SK-N-SH (cell line): ENCODE measurements around the gene KIRREL1. TPM values are rescaled to one million over a fixed set of nuclear protein-coding genes. Genes with fewer than 3 reads are reported as not detected.

Experiments used
- CTCF ChIA-PET: fragments of 300-600, 350-600 bp; formaldehyde crosslinking; extraction: SDS; loops from one replicate; lab custom pipeline; 2021; lab: Yijun Ruan, JAX
- POLR2A ChIA-PET: fragments of 350-600 bp; sonication (Branson Sonifier 250); formaldehyde crosslinking; extraction: SDS; loops from one replicate; lab custom pipeline; 2020; ENCODE audit warnings: antibody characterized with exemption, inconsistent platforms; lab: Yijun Ruan, JAX
- DNase-seq: peaks from one replicate; pipeline ENCODE4 v3.0.0; 2012
- H2AFZ ChIP-seq: fragments of 200-600 bp; sonication (generic); 2 replicates; pipeline ENCODE4 v1.8.1; 2016; ENCODE audit warnings: antibody characterized with exemption, mild to moderate bottlenecking, low read depth
- H3F3A ChIP-seq: fragments of 200-600 bp; sonication (generic); replicated peaks from 2 replicates; pipeline ENCODE3; 2016; ENCODE audit warnings: antibody characterized with exemption, mild to moderate bottlenecking; ENCODE audit not compliant: insufficient read depth
- H3K27ac ChIP-seq, 2 experiments: fragments of 200-500 bp in 1 of 2; fragments of 200-600 bp in 1 of 2; sonication (Bioruptor generic) in 1 of 2; sonication (generic), shearing (Covaris generic) in 1 of 2; 2 replicates each; pipeline versions ENCODE4 v1.5.1 to v1.6.1; 2014 to 2016; ENCODE audit warnings: low read depth in 2 of 2, inconsistent platforms in 1 of 2, low read length in 1 of 2, mild to moderate bottlenecking in 1 of 2, mixed read lengths in 1 of 2
- H3K27me3 ChIP-seq: fragments of 200-600 bp; sonication (generic), shearing (Covaris generic); 2 replicates; pipeline ENCODE4 v1.6.1; 2016; ENCODE audit warnings: mixed run types; ENCODE audit not compliant: insufficient read depth
- H3K36me3 ChIP-seq, 2 experiments: fragments of 200-500 bp in 1 of 2; fragments of 200-600 bp in 1 of 2; sonication (Bioruptor generic) in 1 of 2; sonication (generic) in 1 of 2; replicated peaks in 1 of 2; 2 replicates each; pipeline versions ENCODE3 to v1.5.1; 2014 to 2016; ENCODE audit warnings: low read length in 1 of 2, mild to moderate bottlenecking in 1 of 2; ENCODE audit not compliant: insufficient read depth in 2 of 2, control insufficient read depth in 1 of 2
- H3K4me1 ChIP-seq, 2 experiments: fragments of 200-500 bp in 1 of 2; fragments of 200-600 bp in 1 of 2; sonication (Bioruptor generic) in 1 of 2; sonication (generic), shearing (Covaris generic) in 1 of 2; 2 replicates each; pipeline versions ENCODE4 v1.5.1 to v1.6.1; 2014 to 2016; ENCODE audit warnings: low read depth in 1 of 2, low read length in 1 of 2, mixed run types in 1 of 2; ENCODE audit not compliant: insufficient read depth in 2 of 2, control insufficient read depth in 1 of 2
- H3K4me2 ChIP-seq: fragments of 200-600 bp; sonication (generic), shearing (Covaris generic); 2 replicates; pipeline ENCODE4 v1.6.1; 2017; ENCODE audit warnings: mixed run types
- H3K4me3 ChIP-seq, 2 experiments: fragments of 200-500 bp in 1 of 2; fragments of 200-600 bp in 1 of 2; sonication (Bioruptor generic) in 1 of 2; sonication (generic), shearing (Covaris generic) in 1 of 2; 2 replicates each; pipeline versions ENCODE4 v1.5.1 to v1.8.1; 2014 to 2016; ENCODE audit warnings: low read depth in 2 of 2, inconsistent platforms in 1 of 2, low read length in 1 of 2, mild to moderate bottlenecking in 1 of 2, mixed read lengths in 1 of 2, moderate library complexity in 1 of 2
- H3K79me2 ChIP-seq: fragments of 200-600 bp; sonication (generic); 2 replicates; pipeline ENCODE4 v1.8.1; 2017; ENCODE audit warnings: mild to moderate bottlenecking; ENCODE audit not compliant: insufficient read depth
- H3K9ac ChIP-seq: fragments of 200-600 bp; sonication (generic); 2 replicates; pipeline ENCODE4 v1.6.1; 2017; ENCODE audit warnings: mixed run types
- H3K9me2 ChIP-seq: fragments of 200-600 bp; sonication (generic); 2 replicates; pipeline ENCODE4 v1.6.1; 2017; ENCODE audit warnings: mixed run types
- H3K9me3 ChIP-seq: fragments of 200-600 bp; sonication (generic); 2 replicates; pipeline ENCODE4 v1.6.1; 2017; ENCODE audit warnings: mixed run types, mild to moderate bottlenecking, moderate library complexity
- H4K20me1 ChIP-seq: fragments of 200-600 bp; sonication (generic); 2 replicates; pipeline ENCODE4 v1.6.1; 2017; ENCODE audit warnings: mild to moderate bottlenecking, mixed run types; ENCODE audit not compliant: insufficient read depth
- CHD2 ChIP-seq: fragments of 150-350 bp; IDR thresholded peaks from 2 replicates; pipeline ENCODE4 v1.6.1; 2018; ENCODE audit warnings: low read length; ENCODE audit not compliant: partially characterized antibody
- ELF1 ChIP-seq: IDR thresholded peaks from 2 replicates; pipeline ENCODE4 v1.4.0; 2012
- EP300 ChIP-seq, 2 experiments: IDR thresholded peaks; 2 replicates each; pipeline versions ENCODE4 v1.4.0 to v1.6.1; 2012; ENCODE audit warnings: borderline replicate concordance in 1 of 2, low read depth in 1 of 2, low read length in 1 of 2
- EZH2phosphoT487 ChIP-seq: fragments of 200-600 bp; sonication (generic); IDR thresholded peaks from 2 replicates; pipeline ENCODE4 v1.6.1; 2017; ENCODE audit warnings: low read depth, mixed run types, mild to moderate bottlenecking, antibody characterized with exemption, moderate library complexity, borderline replicate concordance
- FOSL2 ChIP-seq: IDR thresholded peaks from 2 replicates; pipeline ENCODE4 v1.4.0; 2012; ENCODE audit warnings: low read depth, mild to moderate bottlenecking, moderate library complexity, borderline replicate concordance
- FOXJ3 ChIP-seq: sonication (generic); formaldehyde crosslinking; IDR thresholded peaks from 2 replicates; pipeline ENCODE4 v1.5.1; 2020; ENCODE audit warnings: mild to moderate bottlenecking, missing genetic modification reagents
- GABPA ChIP-seq: IDR thresholded peaks from 2 replicates; pipeline ENCODE4 v1.4.0; 2012; ENCODE audit warnings: low read depth, mild to moderate bottlenecking
- MEF2A ChIP-seq: IDR thresholded peaks from 2 replicates; pipeline ENCODE4 v1.4.0; 2012; ENCODE audit warnings: low read depth, borderline replicate concordance
- MXI1 ChIP-seq: IDR thresholded peaks from 2 replicates; pipeline ENCODE4 v1.6.1; 2012; ENCODE audit warnings: mild to moderate bottlenecking, low read depth, low read length, improper control_type of control experiment
- NFIC ChIP-seq: IDR thresholded peaks from 2 replicates; pipeline ENCODE4 v1.4.0; 2012; ENCODE audit warnings: borderline replicate concordance
- NRF1 ChIP-seq: IDR thresholded peaks from 2 replicates; pipeline ENCODE4 v1.6.1; 2012; ENCODE audit warnings: low read depth, mild to moderate bottlenecking, low read length
- POLR2AphosphoS5 ChIP-seq: IDR thresholded peaks from 2 replicates; pipeline ENCODE4 v1.6.1; 2012; ENCODE audit warnings: low read depth, low read length
- RAD21 ChIP-seq: IDR thresholded peaks from 2 replicates; pipeline ENCODE4 v1.6.1; 2012; ENCODE audit warnings: mild to moderate bottlenecking, low read length
- RFX5 ChIP-seq: IDR thresholded peaks from 2 replicates; pipeline ENCODE4 v1.6.1; 2012; ENCODE audit warnings: mild to moderate bottlenecking, improper control_type of control experiment, low read length
- RXRA ChIP-seq: IDR thresholded peaks from 2 replicates; pipeline ENCODE4 v1.4.0; 2012; ENCODE audit warnings: low read depth, mild to moderate bottlenecking, borderline replicate concordance
- SIN3A ChIP-seq: IDR thresholded peaks from 2 replicates; pipeline ENCODE4 v1.6.1; 2012; ENCODE audit warnings: low read depth, mild to moderate bottlenecking, low read length, moderate library complexity, borderline replicate concordance
- SMC3 ChIP-seq: IDR thresholded peaks from 2 replicates; pipeline ENCODE4 v1.6.1; 2012; ENCODE audit warnings: low read depth, low read length, improper control_type of control experiment
- TAF1 ChIP-seq: IDR thresholded peaks from 2 replicates; pipeline ENCODE4 v1.6.1; 2012; ENCODE audit warnings: low read depth, mild to moderate bottlenecking, low read length, moderate library complexity, borderline replicate concordance
- YY1 ChIP-seq: IDR thresholded peaks from 2 replicates; pipeline ENCODE4 v1.4.0; 2012; ENCODE audit warnings: low read depth, mild to moderate bottlenecking
- WGBS: methylation state at CpG from one replicate; pipeline ENCODE4 v1.1.6; 2017; ENCODE audit warnings: low lambda C conversion rate; 5-methylcytosine and 5-hydroxymethylcytosine counted together
- polyA plus RNA-seq, 3 experiments: library from polyadenylated mRNA; depleted of rRNA; stranded (reverse); fragments of >200 nt; gene quantifications; 2 replicates each; pipeline ENCODE4 v1.2.3, GENCODE V29; 2012
- TF ChIP-seq, protein P1 (sequence below): IDR thresholded peaks from 2 replicates; pipeline ENCODE4 v1.4.0; 2012; ENCODE audit warnings: low read depth
- TF ChIP-seq, protein P2 (sequence below): fragments of 150-350 bp; IDR thresholded peaks from 2 replicates; pipeline ENCODE4 v1.6.1; 2017; ENCODE audit warnings: antibody characterized with exemption, low read length, low read depth, borderline replicate concordance
- TF ChIP-seq, protein P3 (sequence below): IDR thresholded peaks from 2 replicates; pipeline ENCODE4 v1.4.0; 2012; ENCODE audit warnings: low read depth, borderline replicate concordance
- TF ChIP-seq, protein P4 (sequence below): IDR thresholded peaks from 2 replicates; pipeline ENCODE4 v1.4.0; 2012; ENCODE audit warnings: low read depth, borderline replicate concordance

Gene KIRREL1
- polyA plus RNA-seq, 1 of the 3 experiments (the other 2 are of a cell fraction) = 47.8 TPM

DNA sequence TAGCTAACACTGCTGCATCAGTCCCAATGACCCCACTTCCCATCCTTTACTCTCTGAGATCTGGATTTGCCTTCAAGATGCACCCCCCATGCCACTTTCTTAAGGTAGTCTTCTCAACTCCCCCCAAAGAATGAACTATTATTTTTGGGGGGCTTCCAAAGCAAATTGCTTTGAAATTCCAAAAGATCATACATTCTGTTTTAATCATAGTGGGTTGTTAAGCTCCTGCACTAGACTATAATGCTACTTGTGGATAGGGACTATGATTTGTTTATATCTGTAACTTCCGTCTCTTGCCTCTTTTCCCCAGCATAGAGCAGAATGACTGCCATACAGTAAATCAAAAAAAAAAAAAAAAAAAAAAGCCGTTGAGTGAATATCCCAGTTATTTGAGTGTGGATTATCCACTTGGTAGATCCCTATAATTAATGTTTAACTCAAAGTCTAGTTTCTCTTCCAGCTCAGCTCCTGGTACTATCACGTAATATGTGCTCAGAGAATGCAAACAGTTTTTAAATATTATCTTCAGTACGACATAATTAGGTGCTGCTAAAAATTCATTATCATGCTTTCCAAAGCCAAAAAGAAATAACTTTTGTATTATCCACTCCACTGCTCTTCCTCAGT is 26.9 kb downstream of the KIRREL1 start:
- no peak for TF ChIP-seq FOSL2
- no peak for TF ChIP-seq MXI1
- TF ChIP-seq POLR2AphosphoS5 = no peak
- TF ChIP-seq, protein P1, sequence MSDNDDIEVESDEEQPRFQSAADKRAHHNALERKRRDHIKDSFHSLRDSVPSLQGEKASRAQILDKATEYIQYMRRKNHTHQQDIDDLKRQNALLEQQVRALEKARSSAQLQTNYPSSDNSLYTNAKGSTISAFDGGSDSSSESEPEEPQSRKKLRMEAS = no peak
- no peak for TF ChIP-seq EZH2phosphoT487
- no peak for TF ChIP-seq EP300 (IDR thresholded peaks at IDR 0.05; ENCODE audit: borderline replicate concordance in 1 of 2, low read depth in 1 of 2, low read length in 1 of 2)
- no peak for TF ChIP-seq SIN3A
- TF ChIP-seq RAD21 = no peak
- TF ChIP-seq RXRA = no peak
- TF ChIP-seq NRF1 = no peak
- TF ChIP-seq ELF1 = no peak
- TF ChIP-seq, protein P2, sequence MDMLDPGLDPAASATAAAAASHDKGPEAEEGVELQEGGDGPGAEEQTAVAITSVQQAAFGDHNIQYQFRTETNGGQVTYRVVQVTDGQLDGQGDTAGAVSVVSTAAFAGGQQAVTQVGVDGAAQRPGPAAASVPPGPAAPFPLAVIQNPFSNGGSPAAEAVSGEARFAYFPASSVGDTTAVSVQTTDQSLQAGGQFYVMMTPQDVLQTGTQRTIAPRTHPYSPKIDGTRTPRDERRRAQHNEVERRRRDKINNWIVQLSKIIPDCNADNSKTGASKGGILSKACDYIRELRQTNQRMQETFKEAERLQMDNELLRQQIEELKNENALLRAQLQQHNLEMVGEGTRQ = no peak
- Histone ChIP-seq H2AFZ (no peak overlapping the region), H3K4me3 (peak overlapping the region; percentile 12 to 38; a peak in 3 of 4 replicates), H3F3A (peaks cover 39% of the 10 kb centered on the region), H4K20me1 (no peaks in the 10 kb centered on the region), H3K79me2 (peaks cover 90% of the 10 kb centered on the region), H3K9me3 (no peaks in the 10 kb centered on the region), H3K9ac (peak overlapping the region; percentile 73), H3K27ac (peak overlapping the region; percentile 99 to 100), H3K27me3 (no peaks in the 10 kb centered on the region), H3K4me2 (peak overlapping the region; percentile 75), H3K36me3 (peaks cover 0 to 4% of the 10 kb centered on the region in 2 experiments), H3K9me2 (no peaks in the 10 kb centered on the region), H3K4me1 (peaks cover 35 to 90% of the 10 kb centered on the region in 2 experiments)
- ChIA-PET POLR2A (no interaction called here), CTCF (no interaction called here)
- WGBS = 44% methylated on average over 4 of the region's 4 CpGs
- no peak for DNase-seq

DNA sequence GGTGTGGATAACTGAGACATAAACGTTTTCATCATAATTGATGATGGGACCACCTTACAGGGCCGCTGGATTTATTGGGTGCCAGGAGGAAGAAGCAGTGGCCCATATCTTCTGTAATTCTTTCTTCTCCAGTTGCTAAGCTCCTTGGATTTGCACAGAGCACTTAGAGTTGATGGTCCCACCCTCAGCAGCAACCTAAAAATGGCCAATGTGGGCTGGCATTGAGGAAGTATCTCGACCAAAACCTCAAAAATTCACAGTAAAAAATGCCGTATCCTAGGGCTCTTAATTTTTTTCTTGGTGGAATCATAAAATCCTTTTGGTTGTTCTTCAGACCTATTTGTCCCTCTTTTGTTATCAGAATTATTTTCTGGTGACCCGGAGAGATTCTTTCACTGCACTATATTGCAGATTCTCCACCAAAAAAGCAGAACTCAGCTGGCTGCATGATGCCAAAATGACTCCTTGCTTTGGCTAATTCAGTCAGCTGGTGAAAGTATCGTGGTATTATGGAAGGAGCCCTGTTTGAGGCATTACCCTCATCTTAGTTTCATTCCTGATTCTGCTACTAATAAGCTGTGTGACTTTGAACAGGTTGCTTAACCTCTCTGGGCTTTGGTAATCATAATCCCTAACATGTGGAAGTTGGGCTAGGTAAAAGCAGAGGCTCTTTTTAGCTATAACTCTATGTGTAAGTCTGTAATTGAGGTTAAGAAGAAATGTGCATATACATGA is 27.6 kb downstream of the KIRREL1 start:
- Histone ChIP-seq H3K36me3 (no peaks in the 10 kb centered on the region), H3K9ac (peak overlapping the region; percentile 73; the same call in 1 of the 2 replicates), H2AFZ (no peak overlapping the region), H3K4me1 (peaks cover 35 to 88% of the 10 kb centered on the region in 2 experiments), H3K27me3 (no peaks in the 10 kb centered on the region), H3K9me3 (no peaks in the 10 kb centered on the region), H4K20me1 (no peaks in the 10 kb centered on the region), H3K4me2 (peak overlapping the region; percentile 75), H3K9me2 (no peaks in the 10 kb centered on the region), H3K79me2 (peaks cover 90% of the 10 kb centered on the region), H3F3A (peaks cover 39% of the 10 kb centered on the region), H3K27ac (peak overlapping the region; percentile 99 to 100), H3K4me3 (no peak overlapping the region)
- DNase-seq = no peak
- POLR2A ChIA-PET = no interaction called here
- 20% methylated on average over 6 of the region's 6 CpGs for WGBS
- CTCF ChIA-PET = interaction anchor here (1.5 kb wide), 2 partner anchors 9 to 29 kb away, joined by 3 read pairs; no protein-coding TSS in a partner anchor
- no peak for TF ChIP-seq FOXJ3 (CRISPR knock-in tag)
- TF ChIP-seq SMC3 = no peak
- no peak for TF ChIP-seq RFX5
- TF ChIP-seq RXRA = no peak
- TF ChIP-seq, protein P3, sequence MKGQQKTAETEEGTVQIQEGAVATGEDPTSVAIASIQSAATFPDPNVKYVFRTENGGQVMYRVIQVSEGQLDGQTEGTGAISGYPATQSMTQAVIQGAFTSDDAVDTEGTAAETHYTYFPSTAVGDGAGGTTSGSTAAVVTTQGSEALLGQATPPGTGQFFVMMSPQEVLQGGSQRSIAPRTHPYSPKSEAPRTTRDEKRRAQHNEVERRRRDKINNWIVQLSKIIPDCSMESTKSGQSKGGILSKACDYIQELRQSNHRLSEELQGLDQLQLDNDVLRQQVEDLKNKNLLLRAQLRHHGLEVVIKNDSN = no peak
- TF ChIP-seq SIN3A = no peak
- TF ChIP-seq MEF2A = no peak
- no peak for TF ChIP-seq EZH2phosphoT487
- TF ChIP-seq TAF1 = no peak
- TF ChIP-seq, protein P4, sequence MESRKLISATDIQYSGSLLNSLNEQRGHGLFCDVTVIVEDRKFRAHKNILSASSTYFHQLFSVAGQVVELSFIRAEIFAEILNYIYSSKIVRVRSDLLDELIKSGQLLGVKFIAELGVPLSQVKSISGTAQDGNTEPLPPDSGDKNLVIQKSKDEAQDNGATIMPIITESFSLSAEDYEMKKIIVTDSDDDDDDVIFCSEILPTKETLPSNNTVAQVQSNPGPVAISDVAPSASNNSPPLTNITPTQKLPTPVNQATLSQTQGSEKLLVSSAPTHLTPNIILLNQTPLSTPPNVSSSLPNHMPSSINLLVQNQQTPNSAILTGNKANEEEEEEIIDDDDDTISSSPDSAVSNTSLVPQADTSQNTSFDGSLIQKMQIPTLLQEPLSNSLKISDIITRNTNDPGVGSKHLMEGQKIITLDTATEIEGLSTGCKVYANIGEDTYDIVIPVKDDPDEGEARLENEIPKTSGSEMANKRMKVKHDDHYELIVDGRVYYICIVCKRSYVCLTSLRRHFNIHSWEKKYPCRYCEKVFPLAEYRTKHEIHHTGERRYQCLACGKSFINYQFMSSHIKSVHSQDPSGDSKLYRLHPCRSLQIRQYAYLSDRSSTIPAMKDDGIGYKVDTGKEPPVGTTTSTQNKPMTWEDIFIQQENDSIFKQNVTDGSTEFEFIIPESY = no peak
- TF ChIP-seq NFIC = no peak
- no peak for TF ChIP-seq CHD2
- TF ChIP-seq YY1 = no peak
- no peak for TF ChIP-seq GABPA
